ENCODE measurements around the gene ATL1.
"Not testable (repeated sequence)": the region's sequence is repeated elsewhere in the genome, so short reads cannot be mapped to it uniquely, and the experiment has no call there.

Gene ATL1

GRCh38 chr14:50602035-50602434, 42.1 kb downstream of the ATL1 start:
- no peak for DNase-seq (ENCODE audit: low read depth in 2 of 2)

- no peak for DNase-seq (ENCODE audit: low read depth in 2 of 2)
Observed at GRCh38 chr14:50603565-50603964, 43.6 kb downstream of the ATL1 start.

- DNase-seq (ENCODE audit: low read depth in 2 of 2) = no peak
Observed at GRCh38 chr14:50605766-50606165, 45.8 kb downstream of the ATL1 start.

- DNase-seq (ENCODE audit: low read depth in 2 of 2) = no peak
Observed at GRCh38 chr14:50606468-50606867, 46.5 kb downstream of the ATL1 start.

- peak; percentile 26 to 45 for DNase-seq (ENCODE audit: low read depth in 2 of 2)
Observed at GRCh38 chr14:50607181-50607580, 47.2 kb downstream of the ATL1 start.

GRCh38 chr14:50607761-50608160, 47.8 kb downstream of the ATL1 start:
- no peak for DNase-seq (ENCODE audit: low read depth in 2 of 2)

GRCh38 chr14:50608302-50608851, 48.4 kb downstream of the ATL1 start:
- no peak for DNase-seq (ENCODE audit: low read depth in 2 of 2)

GRCh38 chr14:50610465-50610864, 50.5 kb downstream of the ATL1 start:
- DNase-seq (ENCODE audit: low read depth in 2 of 2) = no peak

- DNase-seq (ENCODE audit: low read depth in 2 of 2) = no peak
Observed at GRCh38 chr14:50612806-50613205, 52.9 kb downstream of the ATL1 start.

- no peak for DNase-seq (ENCODE audit: low read depth in 2 of 2)
Observed at GRCh38 chr14:50615056-50615455, 55.1 kb downstream of the ATL1 start.

- DNase-seq (ENCODE audit: low read depth in 2 of 2) = no peak
Observed at GRCh38 chr14:50615552-50615951, 55.6 kb downstream of the ATL1 start.

- no peak for DNase-seq (ENCODE audit: low read depth in 2 of 2)
Observed at GRCh38 chr14:50616275-50616674, 56.3 kb downstream of the ATL1 start.

GRCh38 chr14:50619569-50620141, 59.7 kb downstream of the ATL1 start:
- no peak for DNase-seq (ENCODE audit: low read depth in 2 of 2)

GRCh38 chr14:50620341-50620740, 60.4 kb downstream of the ATL1 start:
- DNase-seq (ENCODE audit: low read depth in 2 of 2) = no peak

GRCh38 chr14:50622978-50623377, 63.0 kb downstream of the ATL1 start:
- no peak for DNase-seq (ENCODE audit: low read depth in 2 of 2)

- no peak for DNase-seq (ENCODE audit: low read depth in 2 of 2)
Observed at GRCh38 chr14:50624447-50624846, 64.5 kb downstream of the ATL1 start.

GRCh38 chr14:50624947-50625346, 65.0 kb downstream of the ATL1 start:
- not testable (repeated sequence) for DNase-seq (ENCODE audit: low read depth in 2 of 2)

- no peak for DNase-seq (ENCODE audit: low read depth in 2 of 2)
Observed at GRCh38 chr14:50631408-50631821, 71.5 kb downstream of the ATL1 start.

- DNase-seq (ENCODE audit: low read depth in 2 of 2) = no peak
Observed at GRCh38 chr14:50633954-50634353, 74.0 kb downstream of the ATL1 start.

- DNase-seq (ENCODE audit: low read depth in 2 of 2) = no peak
Observed at GRCh38 chr14:50635141-50635540, 75.2 kb downstream of the ATL1 start.

- no peak for DNase-seq (ENCODE audit: low read depth in 2 of 2)
Observed at GRCh38 chr14:50647282-50647681, 87.3 kb downstream of the ATL1 start.

- DNase-seq (ENCODE audit: low read depth in 2 of 2) = no peak
Observed at GRCh38 chr14:50647753-50648152, 87.8 kb downstream of the ATL1 start.

GRCh38 chr14:50649691-50650090, 89.7 kb downstream of the ATL1 start:
- no peak for DNase-seq (ENCODE audit: low read depth in 2 of 2)

- no peak for DNase-seq (ENCODE audit: low read depth in 2 of 2)
Observed at GRCh38 chr14:50656776-50657175, 96.8 kb downstream of the ATL1 start.
